ENCODE results near the gene VWDE. TPM values are rescaled to one million over a fixed set of nuclear protein-coding genes. Genes with fewer than 3 reads are reported as not detected.

The VWDE gene
- total and polyA plus RNA-seq, 2 of the 13 experiments (the other 11 are each of a cell fraction or from before 2014, with no cell fraction given): 0.12 to 0.27 TPM

DNA sequence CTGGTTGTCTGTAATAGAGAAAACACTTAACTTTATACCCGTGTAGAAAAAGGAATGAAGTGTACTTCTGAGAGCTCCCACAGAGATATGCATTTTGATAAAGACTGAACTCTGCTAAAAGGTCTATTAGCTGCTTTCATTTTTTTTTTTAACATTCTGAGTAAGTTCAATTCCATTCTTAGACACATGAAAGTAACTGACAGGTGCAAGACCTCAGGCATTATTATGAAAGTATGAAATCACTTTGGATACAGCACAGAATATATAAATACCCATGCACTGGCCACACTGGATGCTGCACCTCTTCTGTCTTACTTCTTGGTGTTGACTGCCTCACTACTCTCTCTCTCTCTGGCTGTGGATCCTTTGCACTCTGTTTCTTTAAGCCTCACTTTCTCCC lies 46.2 kb downstream of the VWDE start:
- ChIA-PET POLR2A (no interaction called here), CTCF (ENCODE audit: low intra/inter-chr PET ratio, low total read pairs) (no interaction called here)
- Histone ChIP-seq H3K4me3 (replicated peaks in 1 of 3; ENCODE audit: insufficient read depth in 1 of 3, low read depth in 2 of 3, low read length in 3 of 3) (no peak overlapping the region), H3K79me2 (ENCODE audit: insufficient read depth, low read length) (no peaks in the 10 kb centered on the region), H3K27me3 (ENCODE audit: control insufficient read depth in 1 of 2, insufficient read depth in 2 of 2, low read length in 2 of 2) (no peaks in the 10 kb centered on the region), H3K9ac (ENCODE audit: insufficient read depth, low read depth, low read length) (no peak overlapping the region), H4K20me1 (ENCODE audit: insufficient read depth, low read length) (no peaks in the 10 kb centered on the region), H3K9me3 (ENCODE audit: low read length) (no peaks in the 10 kb centered on the region), H3K27ac (ENCODE audit: extremely low read length, insufficient read depth, low read length) (no peak overlapping the region), H2AFZ (ENCODE audit: low read length) (no peak overlapping the region), H3K36me3 (replicated peaks in 1 of 2; ENCODE audit: control insufficient read depth in 1 of 2, insufficient read depth in 2 of 2, low read length in 2 of 2) (no peaks in the 10 kb centered on the region), H3K4me1 (ENCODE audit: insufficient read depth, low read length) (no peaks in the 10 kb centered on the region), H3K4me2 (ENCODE audit: low read depth, low read length) (no peak overlapping the region)
- ATAC-seq (no peak), FAIRE-seq (no peak), DNase-seq (ENCODE audit: low spot score) (no peak)
- 0% methylated on average over 1 of the region's 1 CpG for WGBS (ENCODE audit: low lambda C conversion rate)
- intact Hi-C loops (cut with micrococcal nuclease; ENCODE audit: unreplicated experiment): no loop called here
- in situ Hi-C loops (cut with HindIII; ENCODE audit: extremely low pct_ligation_motif_present, low pct_unique_long_range_greater_than_20kb): no loop called here
- no TSS peak for BruUV-seq (replicated peaks)
- TF ChIP-seq ZNF839 (CRISPR knock-in tag; IDR thresholded peaks at IDR 0.05; ENCODE audit: borderline replicate concordance) (no peak), CHD4 (IDR thresholded peaks at IDR 0.05; ENCODE audit: borderline replicate concordance, low read length) (no peak), BCL6 (CRISPR knock-in tag; IDR thresholded peaks at IDR 0.05) (no peak)
- TF ChIP-seq, protein P1, sequence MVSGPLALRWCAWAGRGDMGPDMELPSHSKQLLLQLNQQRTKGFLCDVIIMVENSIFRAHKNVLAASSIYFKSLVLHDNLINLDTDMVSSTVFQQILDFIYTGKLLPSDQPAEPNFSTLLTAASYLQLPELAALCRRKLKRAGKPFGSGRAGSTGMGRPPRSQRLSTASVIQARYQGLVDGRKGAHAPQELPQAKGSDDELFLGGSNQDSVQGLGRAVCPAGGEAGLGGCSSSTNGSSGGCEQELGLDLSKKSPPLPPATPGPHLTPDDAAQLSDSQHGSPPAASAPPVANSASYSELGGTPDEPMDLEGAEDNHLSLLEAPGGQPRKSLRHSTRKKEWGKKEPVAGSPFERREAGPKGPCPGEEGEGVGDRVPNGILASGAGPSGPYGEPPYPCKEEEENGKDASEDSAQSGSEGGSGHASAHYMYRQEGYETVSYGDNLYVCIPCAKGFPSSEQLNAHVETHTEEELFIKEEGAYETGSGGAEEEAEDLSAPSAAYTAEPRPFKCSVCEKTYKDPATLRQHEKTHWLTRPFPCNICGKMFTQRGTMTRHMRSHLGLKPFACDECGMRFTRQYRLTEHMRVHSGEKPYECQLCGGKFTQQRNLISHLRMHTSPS (CRISPR knock-in tag; IDR thresholded peaks at IDR 0.05; ENCODE audit: low read depth): no peak
- TF ChIP-seq, protein P2, sequence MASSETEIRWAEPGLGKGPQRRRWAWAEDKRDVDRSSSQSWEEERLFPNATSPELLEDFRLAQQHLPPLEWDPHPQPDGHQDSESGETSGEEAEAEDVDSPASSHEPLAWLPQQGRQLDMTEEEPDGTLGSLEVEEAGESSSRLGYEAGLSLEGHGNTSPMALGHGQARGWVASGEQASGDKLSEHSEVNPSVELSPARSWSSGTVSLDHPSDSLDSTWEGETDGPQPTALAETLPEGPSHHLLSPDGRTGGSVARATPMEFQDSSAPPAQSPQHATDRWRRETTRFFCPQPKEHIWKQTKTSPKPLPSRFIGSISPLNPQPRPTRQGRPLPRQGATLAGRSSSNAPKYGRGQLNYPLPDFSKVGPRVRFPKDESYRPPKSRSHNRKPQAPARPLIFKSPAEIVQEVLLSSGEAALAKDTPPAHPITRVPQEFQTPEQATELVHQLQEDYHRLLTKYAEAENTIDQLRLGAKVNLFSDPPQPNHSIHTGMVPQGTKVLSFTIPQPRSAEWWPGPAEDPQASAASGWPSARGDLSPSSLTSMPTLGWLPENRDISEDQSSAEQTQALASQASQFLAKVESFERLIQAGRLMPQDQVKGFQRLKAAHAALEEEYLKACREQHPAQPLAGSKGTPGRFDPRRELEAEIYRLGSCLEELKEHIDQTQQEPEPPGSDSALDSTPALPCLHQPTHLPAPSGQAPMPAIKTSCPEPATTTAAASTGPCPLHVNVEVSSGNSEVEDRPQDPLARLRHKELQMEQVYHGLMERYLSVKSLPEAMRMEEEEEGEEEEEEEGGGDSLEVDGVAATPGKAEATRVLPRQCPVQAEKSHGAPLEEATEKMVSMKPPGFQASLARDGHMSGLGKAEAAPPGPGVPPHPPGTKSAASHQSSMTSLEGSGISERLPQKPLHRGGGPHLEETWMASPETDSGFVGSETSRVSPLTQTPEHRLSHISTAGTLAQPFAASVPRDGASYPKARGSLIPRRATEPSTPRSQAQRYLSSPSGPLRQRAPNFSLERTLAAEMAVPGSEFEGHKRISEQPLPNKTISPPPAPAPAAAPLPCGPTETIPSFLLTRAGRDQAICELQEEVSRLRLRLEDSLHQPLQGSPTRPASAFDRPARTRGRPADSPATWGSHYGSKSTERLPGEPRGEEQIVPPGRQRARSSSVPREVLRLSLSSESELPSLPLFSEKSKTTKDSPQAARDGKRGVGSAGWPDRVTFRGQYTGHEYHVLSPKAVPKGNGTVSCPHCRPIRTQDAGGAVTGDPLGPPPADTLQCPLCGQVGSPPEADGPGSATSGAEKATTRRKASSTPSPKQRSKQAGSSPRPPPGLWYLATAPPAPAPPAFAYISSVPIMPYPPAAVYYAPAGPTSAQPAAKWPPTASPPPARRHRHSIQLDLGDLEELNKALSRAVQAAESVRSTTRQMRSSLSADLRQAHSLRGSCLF (CRISPR knock-in tag; IDR thresholded peaks at IDR 0.05; ENCODE audit: borderline replicate concordance): no peak

Measured in HepG2 (cell line).